Endodermal cell (in vitro differentiated cells): ENCODE results near the gene MORF4L2. TPM values are rescaled to one million over a fixed set of nuclear protein-coding genes. Genes with fewer than 3 reads are reported as not detected.

Source experiments
- DNase-seq: peaks from one replicate; pipeline ENCODE4 v3.0.0-alpha.2; 2017
- H3K27ac ChIP-seq: 2 replicates; pipeline ENCODE4 v1.5.1; 2013; ENCODE audit warnings: mild to moderate bottlenecking, low read depth, low read length, moderate library complexity
- H3K27me3 ChIP-seq: 2 replicates; pipeline ENCODE4 v1.6.1; 2013; ENCODE audit warnings: mild to moderate bottlenecking, low read length, moderate library complexity; ENCODE audit not compliant: insufficient read depth, control insufficient read depth, poor library complexity, severe bottlenecking
- H3K36me3 ChIP-seq: 2 replicates; pipeline ENCODE4 v1.7.0; 2013; ENCODE audit warnings: mild to moderate bottlenecking, low read length, moderate library complexity; ENCODE audit not compliant: control insufficient read depth, insufficient read depth
- H3K4me1 ChIP-seq: one replicate; pipeline ENCODE4 v1.7.0; 2013; ENCODE audit warnings: low read length; ENCODE audit not compliant: control insufficient read depth, insufficient read depth
- H3K4me3 ChIP-seq: 2 replicates; pipeline ENCODE4 v1.5.1; 2013; ENCODE audit warnings: mild to moderate bottlenecking, low read length, moderate library complexity
- H3K9ac ChIP-seq: 2 replicates; pipeline ENCODE4 v1.6.1; 2013; ENCODE audit warnings: mild to moderate bottlenecking, low read length, moderate library complexity; ENCODE audit not compliant: poor library complexity, severe bottlenecking; ENCODE audit errors: extremely low read depth
- H3K9me3 ChIP-seq: 2 replicates; pipeline ENCODE4 v1.6.1; 2013; ENCODE audit warnings: mild to moderate bottlenecking, low read length, moderate library complexity; ENCODE audit not compliant: control insufficient read depth
- H3K27ac Mint-ChIP-seq: 2 replicates; pipeline ENCODE4 v1.8.0; 2020; ENCODE audit warnings: mixed read lengths
- H3K27me3 Mint-ChIP-seq: 2 replicates; pipeline ENCODE4 v1.8.0; 2021; ENCODE audit warnings: mild to moderate bottlenecking, mixed read lengths; ENCODE audit not compliant: insufficient read depth
- H3K36me3 Mint-ChIP-seq: 2 replicates; pipeline ENCODE4 v1.8.0; 2020; ENCODE audit warnings: low read depth, mixed read lengths
- H3K4me1 Mint-ChIP-seq: 2 replicates; pipeline ENCODE4 v1.8.0; 2020; ENCODE audit warnings: mixed read lengths
- H3K4me3 Mint-ChIP-seq: 2 replicates; pipeline ENCODE4 v1.8.0; 2020; ENCODE audit warnings: mild to moderate bottlenecking, moderate library complexity, mixed read lengths
- H3K9me3 Mint-ChIP-seq: 2 replicates; pipeline ENCODE4 v1.8.0; 2020; ENCODE audit warnings: mild to moderate bottlenecking, mixed read lengths
- WGBS, 2 experiments: methylation state at CpG; one replicate each; pipeline versions ENCODE4 v1.1.5 to v1.1.7; 2013; ENCODE audit warnings: missing lambda C conversion rate in 2 of 2, mixed read lengths in 1 of 2; ENCODE audit not compliant: insufficient coverage in 1 of 2, insufficient read length in 1 of 2; 5-methylcytosine and 5-hydroxymethylcytosine counted together
- total RNA-seq, 2 donors: library from RNA; stranded (reverse); fragmentation: NEBNext Ultra II Directional in 1 of 2; extraction: Animal tissue kit (Norgen Biotek cat#: 25700) in 1 of 2; gene quantifications; 2 replicates in 1 of 2; 3 replicates in 1 of 2; pipeline ENCODE4 v1.2.1, GENCODE V29; 2021
- TF ChIP-seq, protein P1 (sequence below): fragments of 200-600 bp; sonication (generic); conservative IDR thresholded peaks from 2 replicates; pipeline ENCODE4 v1.5.0; 2021; ENCODE audit warnings: antibody characterized with exemption, mild to moderate bottlenecking

The MORF4L2 gene
- total RNA-seq, 2 donors from 2014 or later = 400 to 509 TPM

GRCh38 chrX:103651151-103651773 is 35.2 kb downstream of the MORF4L2 start:
- Histone ChIP-seq H3K27me3 (no peaks in the 10 kb centered on the region), H3K36me3 (no peaks in the 10 kb centered on the region), H3K9ac (no peak overlapping the region), H3K9me3 (no peaks in the 10 kb centered on the region), H3K4me3 (no peak overlapping the region), H3K27ac (no peak overlapping the region), H3K4me1 (no peaks in the 10 kb centered on the region)
- Mint-ChIP-seq H3K27ac (no peak overlapping the region), H3K4me3 (no peak overlapping the region), H3K4me1 (no peaks in the 10 kb centered on the region), H3K9me3 (peaks cover 9% of the 10 kb centered on the region), H3K27me3 (peaks cover 6% of the 10 kb centered on the region), H3K36me3 (no peaks in the 10 kb centered on the region)
- no peak for DNase-seq
- WGBS, 2 experiments = 91% methylated on average over 2 of the region's 2 CpGs; no CpG with 5 or more reads in 1 of the 2 experiments
- TF ChIP-seq, protein P1, sequence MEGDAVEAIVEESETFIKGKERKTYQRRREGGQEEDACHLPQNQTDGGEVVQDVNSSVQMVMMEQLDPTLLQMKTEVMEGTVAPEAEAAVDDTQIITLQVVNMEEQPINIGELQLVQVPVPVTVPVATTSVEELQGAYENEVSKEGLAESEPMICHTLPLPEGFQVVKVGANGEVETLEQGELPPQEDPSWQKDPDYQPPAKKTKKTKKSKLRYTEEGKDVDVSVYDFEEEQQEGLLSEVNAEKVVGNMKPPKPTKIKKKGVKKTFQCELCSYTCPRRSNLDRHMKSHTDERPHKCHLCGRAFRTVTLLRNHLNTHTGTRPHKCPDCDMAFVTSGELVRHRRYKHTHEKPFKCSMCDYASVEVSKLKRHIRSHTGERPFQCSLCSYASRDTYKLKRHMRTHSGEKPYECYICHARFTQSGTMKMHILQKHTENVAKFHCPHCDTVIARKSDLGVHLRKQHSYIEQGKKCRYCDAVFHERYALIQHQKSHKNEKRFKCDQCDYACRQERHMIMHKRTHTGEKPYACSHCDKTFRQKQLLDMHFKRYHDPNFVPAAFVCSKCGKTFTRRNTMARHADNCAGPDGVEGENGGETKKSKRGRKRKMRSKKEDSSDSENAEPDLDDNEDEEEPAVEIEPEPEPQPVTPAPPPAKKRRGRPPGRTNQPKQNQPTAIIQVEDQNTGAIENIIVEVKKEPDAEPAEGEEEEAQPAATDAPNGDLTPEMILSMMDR = no peak

DNA sequence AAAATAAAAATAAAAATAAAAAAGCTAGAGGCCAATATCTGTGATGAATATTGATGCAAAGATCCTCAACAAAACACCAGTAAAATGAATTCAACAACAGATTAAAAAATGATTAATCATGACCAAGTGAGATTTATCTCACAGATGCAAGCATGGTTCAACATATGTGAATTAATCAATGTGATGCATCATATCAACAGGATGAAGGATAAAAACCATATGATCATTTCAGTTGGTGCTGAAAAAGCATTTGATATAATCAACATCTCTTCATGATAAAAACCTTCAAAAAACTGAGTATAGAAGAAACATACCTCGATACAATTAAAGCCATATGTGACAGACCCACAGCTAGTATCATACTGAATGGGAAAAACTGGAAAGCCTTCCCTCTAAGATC is 38.9 kb downstream of the MORF4L2 start:
- Mint-ChIP-seq H3K36me3 (no peaks in the 10 kb centered on the region), H3K4me3 (no peak overlapping the region), H3K27ac (no peak overlapping the region), H3K4me1 (peaks cover 7% of the 10 kb centered on the region), H3K27me3 (peaks cover 17% of the 10 kb centered on the region), H3K9me3 (peaks cover 4% of the 10 kb centered on the region)
- 71% methylated on average over 1 of the region's 1 CpG; no CpG with 5 or more reads in 1 of the 2 experiments for WGBS, 2 experiments
- TF ChIP-seq, protein P1 = no peak
- Histone ChIP-seq H3K27ac (no peak overlapping the region), H3K27me3 (no peaks in the 10 kb centered on the region), H3K9ac (no peak overlapping the region), H3K4me1 (peaks cover 4% of the 10 kb centered on the region), H3K9me3 (no peaks in the 10 kb centered on the region), H3K4me3 (no peak overlapping the region), H3K36me3 (no peaks in the 10 kb centered on the region)
- no peak for DNase-seq

- Histone ChIP-seq H3K27me3 (no peaks in the 10 kb centered on the region), H3K27ac (no peak overlapping the region), H3K9ac (no peak overlapping the region), H3K9me3 (no peaks in the 10 kb centered on the region), H3K36me3 (no peaks in the 10 kb centered on the region), H3K4me3 (no peak overlapping the region), H3K4me1 (peaks cover 7% of the 10 kb centered on the region)
- DNase-seq = no peak
- Mint-ChIP-seq H3K27me3 (peaks cover 26% of the 10 kb centered on the region), H3K4me3 (no peak overlapping the region), H3K27ac (no peak overlapping the region), H3K9me3 (peaks cover 4% of the 10 kb centered on the region), H3K36me3 (no peaks in the 10 kb centered on the region), H3K4me1 (peaks cover 13% of the 10 kb centered on the region)
- 100% methylated on average over 1 of the region's 1 CpG; no CpG with 5 or more reads in 1 of the 2 experiments for WGBS, 2 experiments
- TF ChIP-seq, protein P1 = no peak
These were observed 42.4 kb downstream of the MORF4L2 start for GRCh38 chrX:103644125-103644524.
